Muscle of leg (tissue), 16 donors: ENCODE data around the gene SYCP3. TPM values are rescaled to one million over a fixed set of nuclear protein-coding genes. Genes with fewer than 3 reads are reported as not detected.

Source experiments
- DNase-seq: peaks from one replicate; pipeline ENCODE4 v3.0.0; 2013
- H3K27ac ChIP-seq: one replicate; pipeline ENCODE4 v1.5.1; 2013; ENCODE audit warnings: mild to moderate bottlenecking, low read length, control low read depth
- H3K27me3 ChIP-seq: one replicate; pipeline ENCODE4 v1.6.1; 2013; ENCODE audit warnings: low read length; ENCODE audit not compliant: control insufficient read depth, insufficient read depth
- H3K36me3 ChIP-seq: one replicate; pipeline ENCODE4 v1.6.1; 2013; ENCODE audit warnings: low read length; ENCODE audit not compliant: control insufficient read depth, insufficient read depth
- H3K4me1 ChIP-seq: one replicate; pipeline ENCODE4 v1.6.1; 2013; ENCODE audit warnings: low read length; ENCODE audit not compliant: control insufficient read depth, insufficient read depth
- H3K4me3 ChIP-seq: one replicate; pipeline ENCODE4 v1.5.1; 2013; ENCODE audit warnings: low read length, control low read depth
- H3K9me3 ChIP-seq: replicated peaks from 2 replicates; pipeline ENCODE4 v1.6.1; 2013; ENCODE audit warnings: low read depth, low read length; ENCODE audit not compliant: control insufficient read depth
- WGBS: methylation state at CpG from one replicate; pipeline ENCODE4 v1.1.5; 2013; ENCODE audit warnings: missing lambda C conversion rate; ENCODE audit not compliant: insufficient coverage; 5-methylcytosine and 5-hydroxymethylcytosine counted together
- long read RNA-seq, 11 donors: transcript quantifications; one replicate each; lab custom pipeline, GENCODE V29; 2026
- polyA plus RNA-seq, 8 donors: library from polyadenylated mRNA; unstranded; fragments of 120-200 nt; gene quantifications; one replicate each; pipeline versions ENCODE4 v1.2.1 to v1.2.3, GENCODE V29; 2013; ENCODE audit warnings: inconsistent platforms in 1 of 8, low replicate concordance in 1 of 8; ENCODE audit not compliant: insufficient read length in 8 of 8, insufficient read depth in 1 of 8
- total RNA-seq: library from RNA; stranded (reverse); fragments of 120-200 nt; gene quantifications from one replicate; pipeline ENCODE4 v1.2.4, GENCODE V29; 2013

Gene SYCP3
- 0.13 TPM for total RNA-seq
- polyA plus RNA-seq = 1 to 10 TPM in 2 of 8 donors, under 1 TPM in 6; 0.27 to 1.3 (median 0.72) TPM
- long read RNA-seq, donor 1 = 0 reads
- long read RNA-seq, donor 2 = 0 reads
- long read RNA-seq, donor 3 = 0 reads
- long read RNA-seq, donor 4 = 0 reads
- long read RNA-seq, donor 5 = 0 reads
- long read RNA-seq, donor 6 = 0 reads
- long read RNA-seq, donor 7, partial matches to known transcripts = 28 of 42 reads
- long read RNA-seq, donor 7, other reads (novel, unspliced or antisense) = 14 of 42 reads
- long read RNA-seq, donor 8 = 0 reads
- long read RNA-seq, donor 9 = 0 reads
- long read RNA-seq, donor 10 = 0 reads
- long read RNA-seq, donor 11 = 0 reads

DNA sequence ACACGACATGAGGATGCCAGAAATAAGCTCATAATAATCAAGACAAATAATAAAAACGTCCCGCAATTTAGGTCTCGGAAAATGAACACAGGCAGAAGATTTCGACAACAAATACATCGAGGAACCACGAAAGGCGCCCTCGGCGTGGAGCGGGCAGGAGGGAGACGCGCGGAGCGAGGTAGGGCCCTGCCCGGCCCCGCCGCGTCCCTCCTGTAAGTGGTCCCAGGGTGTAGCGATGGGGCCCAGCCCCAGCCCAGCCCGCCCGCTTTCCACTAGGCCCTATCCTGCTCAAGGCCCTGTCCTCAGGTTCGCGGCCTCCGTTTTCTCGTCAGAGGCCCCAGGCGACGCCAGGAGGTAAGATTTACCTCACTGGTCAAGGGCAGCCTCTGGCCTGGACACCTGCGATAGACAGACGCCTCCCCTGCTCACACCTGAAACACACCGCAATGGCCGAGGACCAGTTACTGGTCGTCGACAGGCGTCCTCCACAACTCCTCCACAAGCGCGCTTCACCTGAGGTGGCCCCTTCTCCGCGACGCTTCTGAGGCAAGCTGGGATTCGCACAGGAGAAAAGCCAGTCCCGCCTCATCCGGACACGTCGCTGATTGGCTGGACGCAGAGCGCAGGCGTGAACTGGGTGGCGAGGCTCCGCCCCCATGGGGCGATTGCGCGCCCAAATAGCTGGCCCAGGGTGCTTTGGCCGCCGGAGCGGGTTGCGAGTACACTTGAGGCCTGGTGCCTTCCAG, at the start of gene SYCP3:
Gene SYCP3 (minus strand): TSS at position 543 of the 746 bp plus-strand sequence. CDS start 1,527 bp downstream, outside the sequence.
- 97% methylated on average over 56 of the region's 57 CpGs for WGBS
- no peak for DNase-seq
- H3K36me3 ChIP-seq = peaks cover 24% of the 10 kb centered on the region
- peaks cover 3% of the 10 kb centered on the region for H3K4me1 ChIP-seq
- H3K27ac ChIP-seq = no peak within 1 kb of the TSS
- H3K9me3 ChIP-seq = no peaks in the 10 kb centered on the region
- no peaks in the 10 kb centered on the region for H3K27me3 ChIP-seq
- H3K4me3 ChIP-seq = no peak within 1 kb of the TSS

DNA sequence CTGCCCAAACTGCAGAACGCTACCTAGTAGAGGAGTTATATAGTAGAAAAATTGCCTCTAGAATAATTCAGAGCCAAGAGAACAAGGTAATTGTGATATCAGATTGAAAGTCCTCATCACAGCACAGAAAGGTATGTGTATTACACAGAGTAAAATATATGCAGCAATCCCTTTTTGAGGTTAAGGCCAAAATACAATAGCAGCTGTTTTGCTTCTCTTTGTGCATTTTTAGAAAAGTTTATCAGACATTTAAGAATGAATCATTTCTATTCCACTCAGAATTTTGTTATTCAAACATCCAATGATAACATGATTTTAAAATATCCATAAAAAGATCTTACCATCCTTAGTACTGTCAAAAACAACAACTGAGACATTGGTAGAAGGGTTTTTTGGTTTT, 46.4 kb upstream of the SYCP3 start:
- no peaks in the 10 kb centered on the region for H3K9me3 ChIP-seq
- no peak overlapping the region for H3K27ac ChIP-seq
- H3K4me1 ChIP-seq = no peaks in the 10 kb centered on the region
- no peak overlapping the region for H3K4me3 ChIP-seq
- no peaks in the 10 kb centered on the region for H3K27me3 ChIP-seq
- WGBS = no CpG with 5 or more reads among the region's 1 CpG
- H3K36me3 ChIP-seq = peaks cover 5% of the 10 kb centered on the region
- DNase-seq = no peak

DNA sequence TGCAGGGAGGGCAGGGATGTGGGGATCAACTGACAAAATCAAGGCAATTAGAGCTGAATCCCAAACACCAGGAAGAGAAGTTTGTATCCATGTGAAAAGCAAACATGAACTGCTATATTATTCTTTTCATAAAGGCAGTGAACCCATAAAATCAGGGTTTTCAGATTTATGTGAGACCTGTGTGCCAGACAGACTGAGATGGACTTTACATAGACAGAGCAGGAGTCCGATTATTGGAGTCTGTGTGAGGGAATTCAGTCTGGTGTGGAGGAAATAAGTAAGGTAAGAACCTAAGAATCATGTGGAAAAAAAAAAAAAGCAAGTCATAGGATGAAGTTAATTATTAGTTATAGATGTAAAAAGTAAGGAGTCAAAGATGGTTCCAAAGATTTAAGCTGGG, 45.1 kb upstream of the SYCP3 start:
- Histone ChIP-seq H3K4me3 (no peak overlapping the region), H3K27ac (no peak overlapping the region), H3K9me3 (no peaks in the 10 kb centered on the region), H3K4me1 (no peaks in the 10 kb centered on the region), H3K36me3 (peaks cover 8% of the 10 kb centered on the region), H3K27me3 (no peaks in the 10 kb centered on the region)
- 89% methylated on average over 1 of the region's 1 CpG for WGBS
- DNase-seq = no peak

DNA sequence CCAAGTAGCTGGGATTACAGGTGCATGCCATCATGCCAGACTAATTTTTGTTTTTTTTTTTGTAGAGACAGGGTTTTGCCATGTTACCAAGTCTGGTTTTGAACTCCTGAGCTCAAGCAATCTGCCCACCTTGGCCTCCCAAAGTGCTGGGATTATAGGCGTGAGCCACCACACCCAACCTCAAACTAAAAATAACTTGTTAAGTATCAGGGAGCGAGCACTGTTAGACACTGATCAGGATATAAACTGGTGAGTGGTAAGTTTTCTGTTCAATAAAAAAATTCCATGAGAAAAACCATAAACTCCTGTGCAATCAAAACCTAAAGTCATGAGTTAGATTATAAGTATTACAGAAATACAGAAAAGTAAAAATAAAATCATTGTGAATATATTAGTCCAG, 44.6 kb upstream of the SYCP3 start:
- DNase-seq = no peak
- no CpG with 5 or more reads among the region's 2 CpGs for WGBS
- Histone ChIP-seq H3K4me1 (no peaks in the 10 kb centered on the region), H3K27ac (no peak overlapping the region), H3K36me3 (peaks cover 5% of the 10 kb centered on the region), H3K4me3 (no peak overlapping the region), H3K9me3 (no peaks in the 10 kb centered on the region), H3K27me3 (no peaks in the 10 kb centered on the region)

DNA sequence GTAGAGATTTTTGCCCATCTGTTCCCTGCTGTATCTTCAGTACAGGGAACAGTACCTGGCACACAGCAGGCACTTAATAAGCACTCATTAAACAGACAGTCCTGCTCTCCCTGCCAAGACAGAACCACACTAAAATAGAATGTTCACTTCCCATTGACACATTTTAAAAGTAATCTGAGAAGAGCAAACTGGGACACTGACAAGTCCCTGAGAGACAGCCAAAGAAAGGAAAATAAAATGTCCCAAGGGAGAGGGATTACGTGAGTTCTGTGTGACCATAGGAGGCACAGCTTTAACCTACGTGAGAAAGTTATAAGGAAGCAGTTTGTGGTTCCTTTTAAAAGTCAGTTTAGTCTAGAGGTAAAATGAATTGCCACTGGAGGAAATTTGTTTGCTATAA, 43.9 kb upstream of the SYCP3 start:
- no peak for DNase-seq
- Histone ChIP-seq H3K4me3 (no peak overlapping the region), H3K4me1 (no peaks in the 10 kb centered on the region), H3K27me3 (no peaks in the 10 kb centered on the region), H3K27ac (no peak overlapping the region), H3K9me3 (no peaks in the 10 kb centered on the region), H3K36me3 (peaks cover 5% of the 10 kb centered on the region)
- 32% methylated on average over 2 of the region's 2 CpGs for WGBS

DNA sequence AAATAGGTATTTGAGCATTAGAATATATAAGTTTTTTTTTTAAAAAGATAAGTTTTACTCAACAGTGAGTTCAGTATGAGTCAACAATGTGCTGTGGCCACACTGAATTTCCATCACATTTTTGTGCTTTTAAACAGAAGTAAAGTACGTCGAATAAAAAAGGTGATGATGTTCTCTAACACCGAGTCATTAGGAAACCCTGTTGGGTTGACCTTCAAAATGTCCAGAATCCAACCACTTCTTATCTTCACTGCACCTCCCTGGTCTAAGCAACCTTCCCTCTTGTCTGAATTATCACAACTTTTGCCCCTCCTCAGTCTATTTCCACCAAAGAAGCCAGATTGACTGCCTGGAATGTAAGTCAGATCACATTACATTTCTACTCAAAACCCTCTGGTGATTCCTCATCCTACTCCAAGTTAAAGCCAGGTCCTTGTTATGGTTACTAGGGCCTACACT, 43.0 kb upstream of the SYCP3 start:
- no peak for DNase-seq
- 96% methylated on average over 3 of the region's 3 CpGs for WGBS
- H3K9me3 ChIP-seq = no peaks in the 10 kb centered on the region
- H3K27me3 ChIP-seq = no peaks in the 10 kb centered on the region
- H3K36me3 ChIP-seq = peaks cover 5% of the 10 kb centered on the region
- peaks cover 2% of the 10 kb centered on the region for H3K4me1 ChIP-seq
- no peak overlapping the region for H3K4me3 ChIP-seq
- no peak overlapping the region for H3K27ac ChIP-seq

DNA sequence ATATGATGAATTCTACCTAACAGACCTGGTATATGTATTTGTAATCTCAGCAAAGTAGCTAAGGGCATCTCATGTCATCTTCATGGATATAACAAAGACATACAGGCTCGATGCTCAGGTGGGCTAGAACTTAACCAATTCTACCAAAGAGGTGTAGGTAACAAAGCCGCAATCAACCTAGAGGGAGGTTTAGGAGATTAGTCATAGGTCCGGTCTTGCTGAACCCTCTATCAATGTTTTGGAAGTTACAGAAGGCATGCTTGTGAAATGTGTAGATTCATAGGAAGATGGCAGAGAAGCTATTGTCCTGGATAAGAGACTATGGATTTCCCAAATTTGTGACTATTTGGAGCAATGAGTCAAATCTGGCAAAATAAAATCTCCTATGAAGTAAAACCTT, 42.6 kb upstream of the SYCP3 start:
- H3K27me3 ChIP-seq = no peaks in the 10 kb centered on the region
- H3K36me3 ChIP-seq = peaks cover 8% of the 10 kb centered on the region
- no peak overlapping the region for H3K27ac ChIP-seq
- H3K4me1 ChIP-seq = peaks cover 2% of the 10 kb centered on the region
- H3K9me3 ChIP-seq = no peaks in the 10 kb centered on the region
- H3K4me3 ChIP-seq = no peak overlapping the region
- no peak for DNase-seq
- WGBS = 100% methylated on average over 1 of the region's 3 CpGs

DNA sequence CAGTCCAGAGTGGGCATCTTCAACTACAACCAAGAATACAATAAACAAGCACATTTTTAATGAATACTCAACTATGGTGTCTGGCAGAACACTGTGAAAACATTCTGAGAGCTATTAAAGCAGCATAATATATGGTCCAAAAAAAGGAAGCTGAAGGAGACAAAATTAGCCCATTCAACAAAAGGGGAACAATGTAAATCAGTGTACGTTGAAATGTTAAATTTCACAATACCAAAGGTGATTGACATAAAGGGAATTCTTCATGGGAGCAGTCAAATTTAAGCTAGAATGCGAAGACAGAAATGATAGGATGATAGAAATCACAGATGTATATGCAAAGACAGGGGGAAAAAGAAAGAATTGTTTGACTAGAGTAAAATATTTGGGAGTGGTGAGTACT, 41.3 kb upstream of the SYCP3 start:
- no peak overlapping the region for H3K27ac ChIP-seq
- no peaks in the 10 kb centered on the region for H3K27me3 ChIP-seq
- H3K4me1 ChIP-seq = peaks cover 2% of the 10 kb centered on the region
- DNase-seq = no peak
- 73% methylated on average over 1 of the region's 2 CpGs for WGBS
- H3K36me3 ChIP-seq = peaks cover 11% of the 10 kb centered on the region
- H3K9me3 ChIP-seq = no peaks in the 10 kb centered on the region
- H3K4me3 ChIP-seq = no peak overlapping the region

DNA sequence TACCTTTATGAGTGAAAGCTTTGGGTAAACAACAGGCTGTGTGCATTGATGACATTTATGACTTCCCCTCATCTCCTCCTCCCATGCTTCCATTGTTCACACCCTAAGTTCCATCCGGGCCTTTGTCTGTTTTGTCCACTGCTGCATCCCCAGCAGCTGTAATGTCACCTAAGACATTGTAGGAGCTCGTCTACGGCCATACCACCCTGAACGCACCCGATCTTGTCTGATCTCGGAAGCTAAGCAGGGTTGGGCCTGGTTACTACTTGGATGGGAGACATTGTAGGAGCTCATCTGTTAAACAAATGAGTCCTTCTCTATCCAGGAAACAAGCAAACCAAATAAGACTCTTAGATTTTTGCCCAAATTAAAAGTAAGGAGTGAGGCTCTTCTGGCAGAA, 40.4 kb upstream of the SYCP3 start:
- Histone ChIP-seq H3K27ac (no peak overlapping the region), H3K27me3 (no peaks in the 10 kb centered on the region), H3K4me1 (peaks cover 2% of the 10 kb centered on the region), H3K4me3 (no peak overlapping the region), H3K36me3 (peaks cover 9% of the 10 kb centered on the region), H3K9me3 (no peaks in the 10 kb centered on the region)
- DNase-seq = no peak
- 80% methylated on average over 1 of the region's 6 CpGs for WGBS

DNA sequence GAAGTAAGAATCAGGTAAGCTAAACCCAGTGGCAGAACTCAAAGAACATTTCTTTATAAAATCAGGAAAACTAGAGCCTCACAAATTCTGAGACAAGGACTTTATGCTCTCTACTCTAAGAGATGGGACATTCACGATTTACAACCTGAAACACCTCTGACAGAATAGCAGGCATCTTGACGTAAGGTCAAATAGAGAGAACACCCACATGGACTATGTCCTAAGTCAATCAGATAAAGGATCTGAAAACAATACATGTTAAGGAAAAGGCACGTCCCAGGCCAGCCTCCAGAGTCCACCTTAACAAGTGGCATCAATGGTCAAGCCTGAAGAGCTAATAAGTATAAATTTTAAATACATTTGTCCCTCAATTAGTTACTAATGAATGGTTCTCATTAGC, 39.9 kb upstream of the SYCP3 start:
- Histone ChIP-seq H3K27me3 (no peaks in the 10 kb centered on the region), H3K9me3 (no peaks in the 10 kb centered on the region), H3K36me3 (peaks cover 9% of the 10 kb centered on the region), H3K27ac (no peak overlapping the region), H3K4me3 (no peak overlapping the region), H3K4me1 (peaks cover 2% of the 10 kb centered on the region)
- no peak for DNase-seq
- WGBS = no CpG with 5 or more reads among the region's 3 CpGs
